Stimulated activated CD8-positive, alpha-beta memory T cell treated with anti-CD3 and anti-CD28 coated beads, Interleukin-12 subunit alpha, Interleukin-12 subunit beta, amount 100 ng/mL, for 1 hour (primary cell): Measurements from ENCODE around the gene CAMK1.
"Not testable (repeated sequence)": the region's sequence is repeated elsewhere in the genome, so short reads cannot be mapped to it uniquely, and the experiment has no call there.

Source experiments
- DNase-seq: peaks from one replicate; pipeline ENCODE4 v3.0.0-alpha.2; 2020; ENCODE audit warnings: low read depth

CAMK1 gene

DNA sequence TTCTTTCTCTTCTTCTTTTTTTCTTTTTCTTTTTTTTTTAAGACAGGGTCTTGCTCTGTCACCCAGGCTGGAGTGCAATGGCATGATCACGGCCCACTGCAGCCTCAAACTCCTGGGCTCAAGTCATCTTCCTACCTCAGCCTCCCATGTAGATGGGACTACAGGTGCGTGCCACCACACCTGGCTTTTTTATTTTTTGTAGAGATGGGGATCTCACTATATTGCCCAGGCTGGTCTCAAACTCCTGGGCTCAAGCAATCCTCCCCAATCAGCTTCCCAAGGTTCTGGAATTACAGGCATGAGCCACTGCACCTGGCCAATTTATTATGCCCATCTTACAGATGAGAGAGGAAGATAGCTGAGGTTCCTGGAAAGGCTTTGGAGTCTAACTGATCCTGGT lies 1.3 kb upstream of the CAMK1 start:
- DNase-seq = not testable (repeated sequence)

DNA sequence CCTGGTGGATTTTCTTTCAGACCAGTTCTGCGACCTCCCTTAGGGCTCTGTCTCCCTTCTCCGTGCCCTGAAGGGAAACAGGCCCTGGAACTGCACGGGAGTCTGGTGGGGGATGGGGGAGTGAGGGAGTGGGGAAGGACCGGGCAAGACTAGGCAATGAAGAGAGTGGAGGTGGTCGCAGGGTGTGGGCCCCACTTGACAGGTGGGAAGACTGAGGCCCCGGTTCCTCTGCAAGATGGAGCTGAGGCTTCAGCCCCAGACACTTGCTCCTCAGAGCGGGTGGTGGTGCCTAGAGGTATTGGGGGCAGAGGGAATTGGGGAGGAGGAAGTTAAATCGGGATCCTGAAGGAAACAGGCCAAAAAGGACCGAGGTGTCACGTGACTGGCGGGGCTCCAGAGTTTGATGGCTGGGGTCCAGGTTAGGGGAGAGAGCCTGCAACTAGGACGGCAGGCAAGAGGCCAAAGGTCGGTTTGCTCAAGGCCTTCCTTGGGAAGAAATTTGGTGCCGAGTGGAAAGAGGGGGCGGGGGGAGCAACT lies 597 bp upstream of the CAMK1 start:
- DNase-seq = no peak

DNA sequence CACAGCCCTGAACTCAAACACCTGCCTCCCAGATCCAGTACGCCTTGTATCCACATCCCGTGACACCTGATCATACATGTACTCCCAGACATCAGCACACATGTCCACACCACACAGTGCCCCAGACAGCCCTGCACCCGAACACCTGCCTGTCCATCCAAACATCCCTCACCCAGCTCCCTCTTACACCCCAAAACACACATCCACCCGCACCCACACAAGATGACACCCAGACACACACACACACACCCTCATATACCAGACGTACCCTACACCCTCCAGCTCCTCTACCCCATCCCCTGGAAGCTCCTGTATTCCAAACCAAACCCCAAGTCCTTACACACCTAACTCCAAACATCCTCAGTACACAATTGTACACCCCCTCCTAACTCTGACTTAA lies 735 bp downstream of the CAMK1 start:
- no peak for DNase-seq

DNA sequence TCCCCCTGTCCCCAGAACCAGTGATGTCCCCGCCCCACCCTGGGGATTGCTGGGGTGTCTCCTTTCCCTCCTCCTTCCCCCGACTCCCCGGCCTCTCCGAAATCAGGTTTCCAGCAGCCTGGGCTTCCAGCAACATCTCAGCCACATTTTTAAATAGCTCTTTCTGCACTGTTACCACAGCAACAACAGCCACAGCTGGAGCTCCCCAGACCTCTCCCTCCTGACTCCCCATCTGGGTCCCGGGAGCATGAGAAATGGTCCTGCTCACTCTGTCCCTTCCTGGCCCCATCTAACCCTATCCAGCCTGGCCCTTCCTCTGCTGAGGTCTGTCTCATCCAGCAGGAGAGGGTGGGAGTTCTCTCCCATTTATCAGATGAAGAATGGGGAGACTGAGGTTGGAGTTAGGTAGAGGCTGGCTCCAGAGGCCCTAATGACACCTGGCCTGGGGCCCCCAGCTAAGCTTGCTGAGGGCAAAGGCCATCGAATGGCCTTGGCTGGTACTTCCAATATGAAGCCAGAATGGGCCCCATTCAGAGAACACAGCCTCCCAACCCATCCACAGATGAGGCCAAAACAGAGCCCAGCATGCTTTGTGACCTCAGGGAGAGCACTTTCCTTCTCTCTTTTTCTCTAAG lies 1.5 kb downstream of the CAMK1 start:
- DNase-seq = no peak

DNA sequence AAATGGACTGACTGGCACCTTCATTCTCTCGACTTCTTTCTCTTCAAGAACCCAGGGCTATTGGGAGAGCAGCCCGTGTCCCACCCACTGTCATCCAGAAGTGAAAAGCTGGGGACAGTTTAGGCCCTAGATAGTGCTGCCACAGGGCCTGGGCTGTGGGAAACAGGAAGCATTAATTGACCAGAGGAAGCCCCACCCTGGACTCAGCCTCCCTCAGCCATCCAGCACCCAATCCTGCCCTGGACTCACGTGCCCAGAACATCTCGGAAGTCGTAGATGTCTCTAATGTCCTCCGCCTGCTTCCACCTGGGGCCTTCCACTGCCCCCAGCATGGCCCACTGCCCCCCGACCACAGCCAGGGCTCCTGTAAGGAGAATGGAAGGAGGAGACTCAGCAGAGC lies 2.3 kb downstream of the CAMK1 start:
- DNase-seq = no peak

DNA sequence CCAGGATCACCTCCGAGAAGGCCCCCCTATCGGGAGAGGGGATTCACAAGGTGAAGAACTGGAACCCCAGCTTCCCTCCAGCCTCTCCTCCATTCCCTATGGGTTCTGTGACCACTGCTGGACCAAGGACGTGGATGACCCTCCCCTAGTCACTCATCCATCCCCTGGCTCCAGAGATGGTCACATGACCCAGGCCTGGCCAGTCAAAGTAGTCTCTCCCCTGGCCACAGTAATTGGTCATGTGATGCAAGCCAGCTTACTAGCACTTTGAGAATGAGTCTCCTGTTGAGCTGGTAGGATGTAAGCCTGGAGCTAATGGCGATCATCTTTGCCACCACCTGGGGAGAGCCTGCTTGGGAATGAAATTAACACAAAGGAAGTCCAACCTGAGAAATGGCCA lies 3.9 kb downstream of the CAMK1 start:
- DNase-seq = no peak

DNA sequence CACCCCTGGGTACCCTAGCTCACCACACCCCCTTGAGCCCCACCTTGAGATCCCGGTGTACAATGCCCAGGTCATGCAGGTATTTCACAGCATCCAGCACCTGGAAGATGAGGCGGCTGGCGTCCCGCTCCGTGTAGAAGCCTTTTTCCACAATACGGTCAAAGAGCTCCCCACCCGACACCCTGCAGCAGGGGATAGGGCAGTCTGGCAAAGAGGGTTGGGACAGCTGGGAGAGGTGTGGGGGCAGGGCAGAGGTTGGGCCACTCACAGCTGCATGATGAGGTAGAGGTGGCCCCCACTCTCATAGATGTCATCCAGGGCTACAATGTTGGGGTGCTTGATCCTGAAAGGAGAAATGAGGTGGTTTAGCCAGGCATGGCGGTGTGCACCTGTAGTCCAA lies 6.9 kb downstream of the CAMK1 start:
- no peak for DNase-seq

DNA sequence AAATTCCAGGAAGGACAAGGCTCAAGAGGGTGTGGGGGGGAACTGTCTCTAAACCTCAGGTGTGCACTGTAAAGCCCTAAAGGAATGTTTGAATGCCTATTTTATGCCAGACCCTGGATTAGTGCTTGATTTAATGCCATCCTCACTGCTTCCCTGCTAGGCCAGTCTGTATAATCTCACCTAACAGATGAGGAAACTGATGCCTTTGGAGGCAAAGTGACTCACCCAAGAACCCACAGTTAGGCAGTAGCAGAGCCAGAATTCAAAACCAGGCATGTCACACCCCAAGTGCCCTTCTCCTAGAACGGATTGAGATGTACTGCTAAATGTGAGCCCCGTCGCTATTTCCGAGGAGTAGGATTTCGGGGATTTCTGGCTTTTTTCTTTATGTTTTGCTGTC lies 7.8 kb downstream of the CAMK1 start:
- DNase-seq = no peak

DNA sequence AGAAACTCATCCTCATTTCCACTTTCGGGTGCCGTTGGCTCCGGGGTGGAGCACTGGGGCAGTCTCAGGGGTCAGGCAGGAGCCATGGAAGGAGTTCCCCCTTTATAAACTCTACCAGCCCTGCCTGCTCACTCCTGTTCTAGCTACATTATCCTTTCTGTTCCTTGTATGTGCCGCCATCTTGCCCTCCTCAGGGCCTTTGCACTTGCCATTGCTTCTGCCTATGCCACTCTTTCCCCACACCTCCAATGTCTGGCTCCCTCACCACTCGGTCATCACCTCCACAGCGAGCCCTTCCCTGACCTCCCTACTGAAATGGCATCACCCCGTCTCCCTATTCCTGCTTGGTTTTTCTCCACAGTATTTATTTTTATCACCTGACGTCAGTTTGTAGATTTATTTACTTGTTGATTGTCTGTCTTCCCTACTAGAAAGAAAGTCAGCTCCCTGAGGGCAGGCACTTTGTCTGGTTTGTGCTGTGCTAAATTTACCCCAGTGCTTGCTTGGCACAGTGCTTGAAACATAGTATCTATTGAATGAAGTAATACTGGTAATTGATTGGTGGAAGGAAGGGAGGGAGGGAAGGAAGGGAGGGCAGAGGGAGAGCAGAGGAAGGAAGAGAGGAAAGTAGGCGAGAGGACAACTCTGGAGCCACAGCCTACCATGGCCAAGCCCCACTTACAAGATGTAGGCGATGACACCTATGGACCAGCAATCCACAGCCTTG lies 8.8 kb downstream of the CAMK1 start:
- DNase-seq = no peak

DNA sequence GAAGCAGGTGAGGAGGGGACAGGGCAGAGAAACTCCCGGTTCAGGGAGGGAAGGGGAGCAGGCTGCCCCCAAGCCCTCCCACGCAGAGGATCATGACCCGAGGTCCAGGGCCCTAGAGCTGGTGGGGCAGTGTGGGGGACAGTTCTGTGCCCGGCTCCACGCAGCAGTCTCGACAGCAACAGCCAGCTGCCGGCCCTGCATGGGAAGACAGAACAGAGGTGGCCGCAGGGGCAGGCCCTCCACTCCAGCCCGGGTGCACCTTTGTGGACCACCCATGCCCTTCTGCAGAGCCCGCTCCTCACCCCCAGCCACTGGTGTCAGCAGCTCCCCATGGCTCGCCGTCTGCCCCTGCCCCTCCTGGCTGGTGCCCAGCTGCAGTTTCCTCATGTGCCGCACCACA lies 12.3 kb downstream of the CAMK1 start:
- DNase-seq = no peak

DNA sequence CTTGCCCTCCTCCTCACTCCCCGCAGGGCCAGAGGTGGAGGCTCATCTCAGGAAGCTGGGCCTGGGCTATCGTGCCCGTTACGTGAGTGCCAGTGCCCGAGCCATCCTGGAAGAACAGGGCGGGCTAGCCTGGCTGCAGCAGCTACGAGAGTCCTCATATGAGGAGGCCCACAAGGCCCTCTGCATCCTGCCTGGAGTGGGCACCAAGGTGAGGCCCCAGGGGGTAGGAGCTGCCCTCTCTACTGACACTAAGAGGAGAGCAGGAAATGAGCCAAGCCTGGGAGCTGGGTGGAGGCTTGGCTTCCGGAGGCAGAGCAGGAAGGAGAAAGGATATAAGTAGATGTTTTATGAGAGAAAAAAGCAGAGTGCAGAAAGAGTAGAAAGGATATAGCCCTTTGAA lies 15.1 kb downstream of the CAMK1 start:
- no peak for DNase-seq

DNA sequence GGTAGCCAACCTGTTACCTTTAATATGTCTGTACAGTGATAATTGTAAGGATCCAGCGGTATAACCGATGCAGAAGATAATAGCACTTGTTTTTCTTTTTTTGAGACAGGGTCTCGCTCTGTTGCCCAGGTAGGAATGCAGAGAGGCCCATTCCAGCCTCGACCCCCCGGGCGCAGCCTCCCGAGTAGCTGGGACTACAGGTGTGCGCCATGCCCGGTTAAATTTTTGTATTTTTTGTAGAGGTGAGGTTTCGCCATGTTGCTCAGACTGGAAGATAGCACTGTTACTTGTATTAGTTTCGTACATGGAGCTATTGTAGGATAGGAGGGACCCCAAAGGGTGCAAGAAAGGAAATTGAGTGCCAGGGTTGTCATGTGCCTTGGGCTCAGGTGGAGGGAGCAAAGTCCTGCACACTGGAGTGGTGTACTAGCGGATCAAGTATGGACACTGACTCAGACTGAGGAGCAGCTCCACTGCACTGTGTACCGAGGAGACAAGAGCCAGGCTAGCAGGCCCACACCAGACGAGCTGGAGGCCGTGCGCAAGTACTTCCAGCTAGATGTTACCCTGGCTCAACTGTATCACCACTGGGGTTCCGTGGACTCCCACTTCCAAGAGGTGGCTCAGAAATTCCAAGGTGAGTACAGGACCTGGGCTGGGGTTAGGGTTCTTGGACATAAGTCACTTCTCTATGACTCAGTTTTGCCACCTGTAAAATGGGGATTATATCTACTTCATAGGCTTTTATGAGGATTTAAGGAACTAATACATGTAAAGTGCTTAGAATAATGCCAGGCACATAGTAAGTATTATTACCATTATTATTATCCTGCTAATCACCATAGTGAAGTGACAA lies 19.0 kb downstream of the CAMK1 start:
- no peak for DNase-seq

DNA sequence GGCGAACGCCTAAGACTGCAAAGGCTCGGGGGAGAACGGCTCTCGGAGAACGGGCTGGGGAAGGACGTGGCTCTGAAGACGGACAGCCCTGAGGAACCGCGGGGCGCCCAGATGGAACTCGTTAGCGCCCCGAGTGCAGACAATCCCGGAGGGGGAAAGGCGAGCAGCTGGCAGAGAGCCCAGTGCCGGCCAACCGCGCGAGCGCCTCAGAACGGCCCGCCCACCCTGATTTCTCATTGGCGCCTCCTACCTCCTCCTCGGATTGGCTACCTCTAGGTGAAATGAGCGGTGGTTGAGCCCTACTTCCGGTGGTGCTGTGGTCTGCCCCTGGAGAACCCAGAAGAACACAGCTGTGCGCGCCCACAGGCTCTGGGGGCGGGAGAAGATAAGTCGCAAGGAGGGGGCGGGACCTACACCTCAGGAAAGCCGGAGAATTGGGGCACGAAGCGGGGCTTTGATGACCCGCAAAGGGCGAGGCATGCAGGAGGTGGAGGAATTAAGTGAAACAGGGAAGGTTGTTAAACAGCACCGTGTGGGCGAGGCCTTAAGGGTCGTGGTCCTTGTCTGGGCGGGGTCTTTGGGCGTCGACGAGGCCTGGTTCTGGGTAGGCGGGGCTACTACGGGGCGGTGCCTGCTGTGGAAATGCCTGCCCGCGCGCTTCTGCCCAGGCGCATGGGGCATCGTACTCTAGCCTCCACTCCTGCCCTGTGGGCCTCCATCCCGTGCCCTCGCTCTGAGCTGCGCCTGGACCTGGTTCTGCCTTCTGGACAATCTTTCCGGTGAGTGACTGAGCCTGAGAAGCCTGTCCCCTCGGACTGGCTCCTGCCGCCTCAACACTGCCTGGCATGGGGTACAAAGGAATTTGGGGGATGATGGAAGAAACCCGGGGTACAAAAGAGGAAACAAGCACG lies 19.8 kb downstream of the CAMK1 start, which contains the start of gene OGG1:
TSS of gene OGG1 (plus strand) at position 308 of the 911 bp plus-strand sequence. CDS start at position 643, 335 bp downstream.
- peak; percentile 90 for DNase-seq

DNA sequence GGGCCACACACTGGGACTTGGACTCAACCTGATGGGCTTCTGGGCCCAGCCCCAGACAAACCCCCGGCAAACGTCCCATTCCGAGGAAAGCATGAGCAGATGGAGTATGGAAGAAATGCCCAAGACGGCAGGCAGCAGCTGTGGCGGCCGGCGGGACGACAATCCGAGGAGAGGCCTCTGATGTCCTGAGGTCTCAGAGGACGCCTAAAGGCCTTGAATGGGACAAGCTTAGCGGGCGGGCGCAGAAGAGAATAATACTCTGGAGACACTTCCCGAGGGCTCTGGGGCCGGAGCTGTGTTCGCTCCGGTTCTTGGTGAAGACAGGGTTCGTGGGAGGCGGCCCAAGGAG lies 20.5 kb downstream of the CAMK1 start:
- no peak for DNase-seq

DNA sequence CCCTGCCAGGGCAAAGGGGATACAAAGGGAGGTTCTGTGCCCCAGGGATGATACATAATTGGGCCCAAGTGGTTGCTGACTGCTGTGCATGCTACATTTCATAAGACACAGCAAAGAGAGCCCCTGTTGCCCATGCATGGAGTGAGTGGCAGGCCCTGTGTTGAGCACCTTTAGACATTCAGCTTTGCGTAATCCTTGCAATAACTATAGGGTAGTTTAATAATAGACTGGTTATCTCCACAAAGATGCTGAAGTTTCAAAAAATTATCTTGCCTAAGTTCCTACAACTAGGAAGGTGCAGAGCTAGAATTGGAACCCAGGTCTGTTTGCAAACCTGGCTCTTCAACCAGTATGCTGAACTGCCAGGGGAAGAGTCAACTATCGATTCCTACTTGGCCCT lies 21.7 kb downstream of the CAMK1 start:
- DNase-seq = no peak

DNA sequence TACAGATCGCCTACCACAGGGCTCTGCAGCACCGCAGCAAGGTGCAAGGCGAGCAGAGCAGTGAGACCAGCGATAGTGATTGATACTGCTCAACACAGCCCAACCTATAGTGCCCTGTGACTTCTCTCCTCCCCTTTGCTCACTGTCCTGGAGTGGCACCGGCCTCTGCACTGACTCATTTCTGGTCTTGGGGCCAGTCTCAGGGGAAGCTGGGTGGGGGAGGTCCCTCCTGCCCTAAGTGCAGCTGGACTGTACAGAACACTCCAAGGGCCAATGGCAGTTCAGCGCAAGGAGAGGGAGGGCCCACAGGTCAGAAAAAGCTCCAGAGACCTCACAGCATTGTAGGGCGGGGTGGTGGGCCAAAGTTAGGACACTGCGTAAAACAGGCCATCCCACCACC lies 22.5 kb downstream of the CAMK1 start:
- no peak for DNase-seq

DNA sequence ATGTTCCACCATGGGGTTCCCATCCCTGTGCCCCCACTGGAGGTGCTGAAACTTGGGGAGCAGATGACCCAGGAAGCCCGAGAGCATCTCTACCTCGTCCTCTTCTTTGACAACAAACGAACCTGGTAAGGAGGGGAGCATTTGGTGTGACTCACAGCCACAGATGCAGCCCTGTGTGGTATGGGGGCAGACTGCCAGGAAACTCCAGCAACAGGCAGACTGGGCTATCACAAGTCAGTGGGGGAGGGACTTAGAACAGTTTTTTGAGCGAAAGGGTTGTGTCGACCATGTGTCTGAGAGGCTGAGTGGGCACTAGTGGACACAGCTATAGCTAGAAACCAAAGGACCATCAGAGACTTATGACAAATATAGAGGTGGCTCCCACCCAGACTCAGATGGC lies 23.4 kb downstream of the CAMK1 start:
- no peak for DNase-seq

DNA sequence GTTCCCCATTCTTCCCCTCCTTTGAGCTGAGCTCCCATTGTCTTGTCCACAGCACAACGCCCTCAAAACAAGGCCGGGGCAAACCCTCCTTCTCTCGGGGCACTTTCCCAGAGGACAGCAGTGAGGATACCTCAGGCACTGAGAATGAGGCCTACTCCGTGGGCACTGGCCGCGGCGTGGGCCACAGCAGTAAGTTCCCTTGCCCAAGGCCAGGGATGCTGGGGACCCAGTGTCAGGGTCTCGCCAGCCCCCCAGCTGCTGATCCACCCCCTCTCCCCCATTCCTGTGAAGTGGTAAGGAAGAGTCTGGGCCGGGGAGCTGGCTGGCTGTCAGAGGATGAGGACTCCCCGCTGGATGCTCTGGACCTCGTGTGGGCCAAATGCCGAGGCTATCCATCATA lies 24.2 kb downstream of the CAMK1 start:
- no peak for DNase-seq

DNA sequence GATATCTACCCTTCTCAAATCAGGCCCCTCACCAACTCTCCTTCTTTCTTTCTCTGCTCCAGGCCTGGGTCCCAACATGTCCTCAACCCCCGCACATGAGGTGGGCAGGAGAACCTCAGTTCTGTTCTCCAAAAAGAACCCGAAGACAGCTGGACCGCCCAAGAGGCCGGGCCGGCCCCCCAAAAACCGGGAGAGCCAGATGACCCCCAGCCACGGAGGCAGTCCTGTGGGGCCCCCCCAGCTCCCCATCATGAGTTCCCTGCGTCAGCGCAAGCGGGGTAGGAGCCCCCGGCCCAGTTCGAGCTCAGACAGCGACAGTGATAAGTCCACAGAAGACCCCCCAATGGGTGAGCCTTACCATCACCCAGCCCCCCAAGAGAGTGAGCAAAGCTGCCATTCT lies 25.6 kb downstream of the CAMK1 start:
- DNase-seq = no peak

DNA sequence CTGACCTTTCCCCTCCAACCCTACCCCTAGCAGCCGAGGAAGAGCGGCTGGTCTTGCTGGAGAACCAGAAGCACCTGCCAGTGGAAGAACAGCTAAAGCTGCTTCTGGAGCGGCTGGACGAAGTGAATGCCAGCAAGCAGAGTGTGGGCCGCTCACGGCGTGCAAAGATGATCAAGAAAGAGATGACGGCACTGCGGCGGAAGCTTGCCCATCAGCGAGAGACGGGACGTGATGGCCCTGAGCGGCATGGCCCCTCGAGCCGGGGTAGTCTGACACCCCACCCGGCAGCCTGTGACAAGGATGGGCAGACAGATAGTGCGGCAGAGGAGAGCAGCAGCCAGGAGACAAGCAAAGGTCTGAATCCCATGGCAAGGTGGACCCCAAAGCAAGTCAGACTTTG lies 26.2 kb downstream of the CAMK1 start:
- no peak for DNase-seq

DNA sequence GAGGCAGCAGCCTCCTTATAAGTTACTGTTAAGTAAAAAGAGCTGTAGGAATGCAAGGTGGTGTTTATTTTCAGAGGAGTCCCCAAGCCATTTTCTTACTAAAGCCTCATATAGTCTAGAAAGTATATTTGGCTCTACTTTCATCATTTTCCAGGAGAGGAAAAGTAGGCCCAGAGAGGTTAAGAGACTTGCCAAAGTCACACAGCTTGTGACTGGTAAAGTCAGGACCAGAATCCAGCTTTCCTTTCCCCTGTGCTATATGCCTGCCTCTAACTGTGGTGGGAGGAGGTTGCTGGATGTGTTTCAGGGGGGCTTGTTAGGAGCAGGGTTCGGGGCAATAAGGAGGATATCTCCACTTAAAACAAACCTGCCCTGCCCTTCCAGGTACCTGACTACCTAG lies 27.2 kb downstream of the CAMK1 start:
- DNase-seq = no peak

DNA sequence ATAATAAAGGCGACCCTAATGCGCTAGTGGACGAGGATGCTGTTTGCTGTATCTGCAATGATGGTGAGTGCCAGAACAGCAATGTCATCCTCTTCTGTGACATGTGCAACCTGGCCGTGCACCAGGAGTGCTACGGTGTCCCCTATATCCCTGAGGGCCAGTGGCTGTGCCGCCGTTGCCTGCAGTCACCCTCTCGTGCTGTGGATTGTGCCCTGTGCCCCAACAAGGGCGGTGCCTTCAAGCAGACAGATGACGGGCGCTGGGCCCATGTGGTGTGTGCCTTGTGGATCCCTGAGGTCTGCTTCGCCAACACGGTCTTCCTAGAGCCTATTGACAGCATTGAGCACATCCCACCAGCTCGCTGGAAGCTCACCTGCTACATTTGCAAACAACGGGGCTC lies 30.6 kb downstream of the CAMK1 start:
- DNase-seq = no peak
